Ovary (tissue), 9 donors: ENCODE measurements around the gene KRT2. TPM values are rescaled to one million over a fixed set of nuclear protein-coding genes. Genes with fewer than 3 reads are reported as not detected.

Experiments used
- DNase-seq, 5 donors: peaks; one replicate each; pipeline ENCODE4 v3.0.0-alpha.2; 2019 to 2020
- H3K27ac ChIP-seq, 2 donors: fragments of 200-600 bp; one replicate each; pipeline versions ENCODE4 v1.5.1 to v1.8.0; 2019 to 2022
- H3K27me3 ChIP-seq: fragments of 200-600 bp; one replicate; pipeline ENCODE4 v1.8.0; 2022
- H3K36me3 ChIP-seq: fragments of 200-600 bp; sonication (generic); one replicate; pipeline ENCODE4 v1.5.1; 2019
- H3K4me1 ChIP-seq: one replicate; pipeline ENCODE4 v1.8.1; 2013; ENCODE audit warnings: mild to moderate bottlenecking, moderate library complexity; ENCODE audit not compliant: insufficient read depth
- H3K4me3 ChIP-seq: fragments of 200-600 bp; sonication (generic); one replicate; pipeline ENCODE4 v1.5.1; 2017
- H3K9me3 ChIP-seq, 2 donors: fragments of 200-600 bp in 1 of 2; sonication (generic) in 1 of 2; one replicate each; pipeline versions ENCODE4 v1.5.1 to v1.8.1; 2013 to 2019; ENCODE audit warnings: mild to moderate bottlenecking in 1 of 2, moderate library complexity in 1 of 2
- EP300 ChIP-seq: sonication (generic); formaldehyde crosslinking; IDR thresholded peaks from one replicate; pipeline ENCODE4 v1.6.1; 2017; ENCODE audit warnings: antibody characterized with exemption
- POLR2A ChIP-seq: fragments of 450-650 bp; IDR thresholded peaks from one replicate; pipeline ENCODE4 v1.6.1; 2017; ENCODE audit warnings: antibody characterized with exemption, mild to moderate bottlenecking, moderate library complexity
- WGBS, 3 donors: extraction: QIAGEN DNeasy Blood & Tissue Kit in 1 of 3; methylation state at CpG; one replicate each; pipeline versions ENCODE4 v1.1.5 to v1.1.7; 2013 to 2017; 5-methylcytosine and 5-hydroxymethylcytosine counted together
- intact Hi-C, 4 donors: fragments of 100-400 bp; cut with DNase I; formaldehyde crosslinking; loops; one replicate each; pipeline versions ENCODE4 v1.11.0 to v1.15.1; 2022 to 2023
- polyA plus RNA-seq, 2 donors: library from polyadenylated mRNA; stranded (reverse); fragments of 200-250 nt in 1 of 2; fragments of 350-450 nt in 1 of 2; fragmentation: Illumina TruSeq in 1 of 2; extraction: RNeasy Lipid Tissue Mini Kit (QIAGEN cat#74804) in 1 of 2; gene quantifications; one replicate each; pipeline ENCODE4 v1.2.3, GENCODE V29; 2013 to 2014
- total RNA-seq, 7 donors: library from RNA; depleted of rRNA in 2 of 7; stranded (reverse); fragments of >200 nt in 2 of 7; fragmentation: NEBNext Ultra II Directional in 3 of 7; extraction: Animal tissue kit (Norgen Biotek cat#: 25700) in 3 of 7; gene quantifications; one replicate each; pipeline versions ENCODE4 v1.1.0 to v1.2.4, GENCODE V29; 2016 to 2023
- TF ChIP-seq, protein P1 (sequence below), 3 donors: fragments of 450-650 bp in 2 of 3; fragments of 200-600 bp in 1 of 3; IDR thresholded peaks; one replicate each; pipeline versions ENCODE4 v1.5.1 to v1.8.0; 2016 to 2022; ENCODE audit warnings: antibody characterized with exemption in 3 of 3, mild to moderate bottlenecking in 1 of 3
- donor health status: DM: no; HTN: no; CAD: no; lungs with moderate emphysema.
- donor health status: DM: no; HTN: no; CAD: no.
- donor health status: Bipolar disorder and iron deficiency.
- donor health status: DM: yes; HTN: yes; CAD: no.
- donor health status: DM: no; HTN: no; CAD: no.
- donor health status: DM: yes; HTN: yes; CAD: no.

Gene KRT2
- total and polyA plus RNA-seq, 9 donors, result not detected

DNA sequence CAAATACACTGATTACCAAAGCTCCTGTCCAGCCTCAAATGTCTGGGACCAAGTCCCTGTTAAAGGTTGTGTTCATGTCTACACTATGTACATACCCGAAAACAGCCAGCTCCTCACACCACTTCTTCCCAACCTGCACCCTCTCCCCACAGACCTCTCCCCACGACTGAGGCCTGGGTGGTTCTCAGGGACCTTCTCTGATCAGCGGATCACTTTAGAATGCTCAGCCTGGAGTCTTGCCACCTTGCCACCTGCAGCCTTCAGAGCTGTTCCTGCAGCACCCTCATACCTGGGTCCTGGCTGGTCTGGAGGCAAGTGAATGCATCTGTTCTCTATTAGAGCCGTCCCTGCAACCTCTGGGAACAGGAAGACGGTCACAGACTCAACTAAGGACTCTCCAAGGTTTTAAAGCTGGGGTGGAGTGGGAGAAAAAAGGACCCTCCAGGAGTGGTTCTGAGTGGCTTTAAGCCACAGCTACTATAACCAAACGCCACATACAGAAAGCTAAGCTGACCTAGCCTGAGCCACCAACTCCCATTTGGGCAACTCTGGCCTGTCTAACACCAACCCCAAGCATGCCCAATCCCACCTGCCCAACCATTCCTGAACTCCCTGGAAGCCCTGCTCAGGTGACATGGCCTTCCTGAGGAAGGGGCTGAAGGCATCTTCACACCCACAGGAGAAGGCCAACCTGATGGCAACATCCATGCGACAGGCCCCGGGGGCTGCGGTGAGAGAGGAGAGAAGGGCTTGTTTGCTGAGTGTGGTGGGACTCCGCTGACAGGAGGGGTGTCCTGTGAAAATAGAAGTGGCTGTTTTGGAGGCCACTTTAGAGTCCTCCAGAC lies 8.6 kb downstream of the KRT2 start:
- intact Hi-C loops, result no loop called here
- no peak overlapping the region for H3K27ac ChIP-seq

DNA sequence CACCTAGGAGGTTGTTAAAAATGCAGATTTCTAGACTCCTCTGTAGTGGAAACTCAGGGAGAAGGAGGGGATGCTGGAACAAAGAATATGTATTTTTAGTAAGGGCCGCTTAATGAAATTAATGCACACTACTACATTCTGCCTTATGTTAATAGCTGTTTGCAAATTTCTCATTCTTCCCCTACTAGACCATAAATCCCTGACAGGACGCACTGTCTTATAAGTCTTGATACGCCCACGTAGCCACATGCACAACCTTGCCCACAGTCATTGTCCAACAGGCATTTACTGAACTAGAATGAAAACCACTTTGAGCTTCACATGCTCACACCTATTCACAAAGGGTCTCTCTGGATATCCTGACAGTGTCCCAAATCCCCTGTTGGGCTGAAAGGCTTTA lies 10.5 kb downstream of the KRT2 start:
- H3K9me3 ChIP-seq, result no peaks in the 10 kb centered on the region
- no peak overlapping the region for H3K4me3 ChIP-seq
- no peaks in the 10 kb centered on the region for H3K36me3 ChIP-seq
- WGBS, 3 donors, result 50 to 56% (median 51%) methylated on average over 4 of the region's 4 CpGs
- no peak for DNase-seq
- H3K4me1 ChIP-seq, result no peaks in the 10 kb centered on the region
- H3K27ac ChIP-seq, result no peak overlapping the region
- intact Hi-C loops, result no loop called here
- no peak for TF ChIP-seq EP300
- no peak for TF ChIP-seq POLR2A
- TF ChIP-seq, protein P1, sequence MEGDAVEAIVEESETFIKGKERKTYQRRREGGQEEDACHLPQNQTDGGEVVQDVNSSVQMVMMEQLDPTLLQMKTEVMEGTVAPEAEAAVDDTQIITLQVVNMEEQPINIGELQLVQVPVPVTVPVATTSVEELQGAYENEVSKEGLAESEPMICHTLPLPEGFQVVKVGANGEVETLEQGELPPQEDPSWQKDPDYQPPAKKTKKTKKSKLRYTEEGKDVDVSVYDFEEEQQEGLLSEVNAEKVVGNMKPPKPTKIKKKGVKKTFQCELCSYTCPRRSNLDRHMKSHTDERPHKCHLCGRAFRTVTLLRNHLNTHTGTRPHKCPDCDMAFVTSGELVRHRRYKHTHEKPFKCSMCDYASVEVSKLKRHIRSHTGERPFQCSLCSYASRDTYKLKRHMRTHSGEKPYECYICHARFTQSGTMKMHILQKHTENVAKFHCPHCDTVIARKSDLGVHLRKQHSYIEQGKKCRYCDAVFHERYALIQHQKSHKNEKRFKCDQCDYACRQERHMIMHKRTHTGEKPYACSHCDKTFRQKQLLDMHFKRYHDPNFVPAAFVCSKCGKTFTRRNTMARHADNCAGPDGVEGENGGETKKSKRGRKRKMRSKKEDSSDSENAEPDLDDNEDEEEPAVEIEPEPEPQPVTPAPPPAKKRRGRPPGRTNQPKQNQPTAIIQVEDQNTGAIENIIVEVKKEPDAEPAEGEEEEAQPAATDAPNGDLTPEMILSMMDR (IDR thresholded peaks at IDR 0.05), result no peak
- no peaks in the 10 kb centered on the region for H3K27me3 ChIP-seq

More for the DNA sequence above, 8.6 kb downstream of the KRT2 start:
- Histone ChIP-seq H3K9me3 (no peaks in the 10 kb centered on the region), H3K4me3 (no peak overlapping the region), H3K36me3 (no peaks in the 10 kb centered on the region), H3K27me3 (no peaks in the 10 kb centered on the region), H3K4me1 (no peaks in the 10 kb centered on the region)
- DNase-seq, result no peak
- WGBS, 3 donors, result 71 to 92% (median 80%) methylated on average over 10 of the region's 10 CpGs
- TF ChIP-seq POLR2A, result no peak
- no peak for TF ChIP-seq EP300
- TF ChIP-seq, protein P1 (IDR thresholded peaks at IDR 0.05), result no peak

DNA sequence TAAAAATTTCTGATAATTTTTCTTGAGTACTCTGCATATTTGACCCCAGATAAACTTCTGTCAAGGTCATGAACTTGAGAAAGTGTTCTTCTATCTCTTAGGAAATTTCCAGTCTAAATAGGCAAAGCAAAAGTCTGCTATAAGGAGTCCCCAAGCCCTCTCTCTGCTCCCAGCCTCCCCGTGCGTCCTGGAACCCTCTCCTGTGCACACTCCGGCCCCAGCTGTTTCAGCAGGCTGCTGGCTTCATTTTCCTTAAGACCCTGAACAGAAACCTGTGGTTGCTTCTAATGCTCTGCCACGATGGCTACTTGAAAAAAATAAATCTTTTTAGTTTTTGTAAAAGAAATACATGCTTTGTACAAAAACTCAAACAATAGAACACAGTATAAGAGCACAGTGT lies 14.7 kb downstream of the KRT2 start:
- H3K36me3 ChIP-seq, result no peaks in the 10 kb centered on the region
- H3K27ac ChIP-seq, result no peak overlapping the region
- no peak overlapping the region for H3K4me3 ChIP-seq
- H3K27me3 ChIP-seq, result no peaks in the 10 kb centered on the region
- whole genome bisulfite sequencing, 3 donors, result 24 to 47% (median 33%) methylated on average over 4 of the region's 4 CpGs
- H3K4me1 ChIP-seq, result no peaks in the 10 kb centered on the region
- intact Hi-C loops, result no loop called here
- H3K9me3 ChIP-seq, result no peaks in the 10 kb centered on the region
- TF ChIP-seq POLR2A (no peak), EP300 (no peak)
- TF ChIP-seq, protein P1 (IDR thresholded peaks at IDR 0.05), result no peak
- no peak for DNase-seq

DNA sequence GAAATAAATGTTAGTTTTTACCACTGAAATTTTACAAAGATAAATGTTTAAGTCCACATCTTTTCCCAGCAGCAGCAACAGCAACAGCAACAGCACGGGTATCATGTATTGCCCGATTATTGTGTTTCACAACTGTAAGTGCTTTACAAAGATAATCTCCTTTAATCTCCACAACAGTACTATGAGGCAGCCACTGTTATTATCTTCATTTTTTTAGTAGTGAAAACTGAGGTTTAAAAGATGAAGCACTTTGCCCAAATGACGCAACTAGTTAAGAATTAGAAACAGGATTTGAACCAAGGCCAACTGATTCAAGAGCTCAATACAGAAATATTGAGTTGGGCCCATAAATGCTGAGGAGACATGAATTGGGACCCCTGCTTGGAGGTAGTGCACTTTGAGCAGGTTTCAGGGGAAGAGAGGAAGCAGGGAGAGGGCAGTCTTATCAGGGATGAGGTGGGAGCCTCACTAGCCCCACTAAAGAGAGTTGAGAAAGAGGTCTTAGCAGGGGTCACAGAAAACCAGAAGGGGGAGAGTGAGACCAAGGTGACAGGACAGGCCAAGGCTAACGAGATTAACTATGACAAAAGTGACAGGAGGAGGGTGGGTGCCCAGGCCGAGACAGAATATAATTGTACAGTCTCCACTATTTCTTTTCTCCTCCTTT lies 15.3 kb downstream of the KRT2 start:
- Histone ChIP-seq H3K4me1 (no peaks in the 10 kb centered on the region), H3K36me3 (no peaks in the 10 kb centered on the region), H3K27ac (no peak overlapping the region), H3K4me3 (no peak overlapping the region), H3K27me3 (no peaks in the 10 kb centered on the region), H3K9me3 (no peaks in the 10 kb centered on the region)
- no peak for DNase-seq
- intact Hi-C loops, result no loop called here
- WGBS, 3 donors, result 49 to 72% (median 65%) methylated on average over 5 of the region's 5 CpGs
- TF ChIP-seq EP300, result no peak
- no peak for TF ChIP-seq POLR2A

DNA sequence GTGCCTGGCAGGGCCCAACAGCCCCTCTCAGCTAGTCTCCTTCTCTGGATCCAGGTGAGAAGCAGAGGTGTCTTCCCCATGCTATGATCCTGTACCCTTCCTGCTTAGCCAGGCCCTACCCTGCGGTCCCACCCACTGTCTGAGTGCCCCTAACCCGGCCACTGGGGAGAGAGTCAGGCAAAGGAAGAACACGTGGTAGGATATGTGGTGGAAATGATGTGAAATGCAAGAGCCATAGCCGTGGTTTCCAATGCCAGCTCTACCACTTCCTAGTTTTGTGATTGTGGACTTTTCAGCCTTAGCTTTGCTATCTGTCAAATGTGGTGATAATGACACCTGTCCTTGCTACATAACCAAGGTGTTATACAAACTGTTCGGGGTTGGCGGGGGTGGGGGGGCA lies 15.8 kb downstream of the KRT2 start:
- Histone ChIP-seq H3K9me3 (no peaks in the 10 kb centered on the region), H3K27ac (no peak overlapping the region), H3K4me3 (no peak overlapping the region), H3K4me1 (no peaks in the 10 kb centered on the region), H3K27me3 (no peaks in the 10 kb centered on the region), H3K36me3 (no peaks in the 10 kb centered on the region)
- DNase-seq, result no peak
- no peak for TF ChIP-seq POLR2A
- TF ChIP-seq, protein P1 (IDR thresholded peaks at IDR 0.05), result no peak
- no peak for TF ChIP-seq EP300
- intact Hi-C loops, result no loop called here
- WGBS, 3 donors, result 75 to 77% (median 76%) methylated on average over 6 of the region's 6 CpGs
